Esophagus squamous epithelium (tissue), 4 donors: ENCODE measurements around the gene C22orf31.

Experiments
- CTCF ChIP-seq, 6 experiments: fragments of 450-650 bp in 4 of 6; fragments of 200-600 bp in 2 of 6; sonication (generic) in 2 of 6; IDR thresholded peaks; one replicate each; pipeline ENCODE4 v1.5.1; 2016 to 2019; ENCODE audit warnings: antibody characterized with exemption in 6 of 6, mild to moderate bottlenecking in 4 of 6, moderate library complexity in 4 of 6
- POLR2A ChIP-seq, 4 donors: fragments of 450-650 bp; IDR thresholded peaks; one replicate each; pipeline ENCODE4 v1.6.1; 2017; ENCODE audit warnings: antibody characterized with exemption in 4 of 4, mild to moderate bottlenecking in 4 of 4, moderate library complexity in 3 of 4

- TF ChIP-seq CTCF (IDR thresholded peaks at IDR 0.05) = no peak
- TF ChIP-seq POLR2A (IDR thresholded peaks at IDR 0.05) = no peak
Measured at GRCh38 chr22:29030016-29030617, 31.5 kb downstream of the C22orf31 start.
